IPS-11a (cell line): ENCODE results near the gene SCAPER.
"Not testable (repeated sequence)": the region's sequence is repeated elsewhere in the genome, so short reads cannot be mapped to it uniquely, and the experiment has no call there.

Source experiments
- H3K4me3 ChIP-seq: one replicate; pipeline ENCODE4 v1.5.1; 2013; ENCODE audit warnings: low read depth, low read length, control low read depth

Gene SCAPER

DNA sequence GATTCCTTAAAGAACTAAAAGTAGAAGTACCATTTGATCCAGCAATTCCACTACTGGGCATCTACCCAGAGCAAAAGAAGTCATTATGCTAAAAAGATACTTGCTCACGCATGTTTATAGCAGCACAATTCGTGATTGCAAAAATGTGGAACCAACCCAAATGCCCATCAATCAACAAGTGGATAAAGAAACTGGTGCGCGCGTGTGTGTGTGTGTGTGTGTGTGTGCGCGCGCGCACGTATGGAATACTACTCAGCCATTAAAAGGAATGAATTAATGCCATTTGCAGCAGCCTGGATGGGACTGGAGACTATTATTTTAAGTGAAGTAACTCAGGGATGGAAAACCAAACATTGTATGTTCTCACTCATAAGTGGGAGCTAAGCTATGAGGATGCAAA lies 394.5 kb downstream of the SCAPER start:
- H3K4me3 ChIP-seq = not testable (repeated sequence)

DNA sequence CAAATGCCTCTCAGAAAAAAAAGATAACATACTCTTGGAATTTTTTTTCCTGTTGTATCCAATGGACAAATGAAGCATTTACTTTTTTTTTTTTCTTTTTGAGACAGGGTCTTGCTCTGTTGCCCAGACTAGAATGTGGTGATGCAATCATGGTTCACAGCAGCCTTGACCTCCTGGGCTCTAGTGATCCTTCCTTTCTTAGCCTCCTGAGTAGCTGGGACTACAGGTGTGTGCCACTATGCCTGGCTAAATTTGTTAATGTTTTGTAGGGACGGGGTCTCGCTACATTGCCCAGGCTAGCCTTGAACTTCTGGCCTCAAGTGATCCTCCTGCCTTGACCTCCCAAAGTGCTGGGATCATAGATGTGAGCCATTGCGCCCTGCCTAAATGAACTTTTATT lies 401.3 kb downstream of the SCAPER start:
- H3K4me3 ChIP-seq = no peak overlapping the region

DNA sequence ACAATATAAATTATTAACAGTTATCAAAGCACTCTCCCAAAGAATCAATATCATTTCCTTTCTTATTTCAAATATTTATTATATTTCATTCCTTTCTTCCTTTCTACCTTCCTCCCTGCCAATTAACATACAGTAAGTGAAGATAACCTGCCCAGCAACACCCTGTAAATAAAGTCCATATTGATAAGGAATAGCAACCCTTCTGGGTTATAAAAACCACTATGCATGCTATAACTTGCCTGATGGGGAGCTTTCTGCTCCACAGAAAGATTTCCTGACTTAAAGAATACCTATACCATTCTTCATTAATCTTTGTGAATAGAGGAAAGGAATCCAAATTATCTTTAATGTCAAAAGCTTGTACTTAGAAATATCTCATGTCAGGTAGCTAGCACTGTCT lies 402.0 kb downstream of the SCAPER start:
- no peak overlapping the region for H3K4me3 ChIP-seq

DNA sequence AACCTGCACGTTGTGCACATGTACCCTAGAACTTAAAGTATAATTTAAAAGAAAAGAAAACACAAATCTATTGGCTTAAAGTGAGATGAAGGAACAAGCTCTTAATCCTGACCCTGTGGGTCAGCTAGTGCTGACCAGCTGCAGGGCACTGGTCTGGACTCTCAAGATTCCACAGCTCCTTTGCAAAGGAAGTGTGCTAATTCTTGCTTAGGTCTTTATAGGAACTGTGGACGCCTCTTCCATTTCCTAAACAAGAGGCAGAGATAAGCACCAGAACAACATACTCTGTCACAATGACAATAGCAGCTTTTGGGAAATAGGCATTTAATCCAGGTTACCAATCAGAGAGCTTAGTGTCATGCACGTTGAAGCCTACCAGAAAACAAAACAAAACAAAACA lies 402.5 kb downstream of the SCAPER start:
- H3K4me3 ChIP-seq = no peak overlapping the region

DNA sequence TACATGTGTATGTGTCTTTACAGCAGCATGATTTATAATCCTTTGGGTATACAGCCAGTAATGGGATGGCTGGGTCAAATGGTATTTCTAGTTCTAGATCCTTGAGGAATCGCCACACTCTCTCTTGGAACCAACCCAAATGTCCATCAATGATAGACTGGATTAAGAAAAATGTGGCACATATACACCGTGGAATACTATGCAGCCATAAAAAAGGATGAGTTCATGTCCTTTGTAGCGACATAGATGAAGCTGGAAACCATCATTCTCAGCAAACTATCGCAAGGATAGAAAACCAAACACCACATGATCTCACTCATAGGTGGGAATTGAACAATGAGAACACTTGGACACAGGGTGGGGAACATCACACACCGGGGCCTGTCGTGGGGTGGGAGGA lies 403.0 kb downstream of the SCAPER start:
- H3K4me3 ChIP-seq = not testable (repeated sequence)

DNA sequence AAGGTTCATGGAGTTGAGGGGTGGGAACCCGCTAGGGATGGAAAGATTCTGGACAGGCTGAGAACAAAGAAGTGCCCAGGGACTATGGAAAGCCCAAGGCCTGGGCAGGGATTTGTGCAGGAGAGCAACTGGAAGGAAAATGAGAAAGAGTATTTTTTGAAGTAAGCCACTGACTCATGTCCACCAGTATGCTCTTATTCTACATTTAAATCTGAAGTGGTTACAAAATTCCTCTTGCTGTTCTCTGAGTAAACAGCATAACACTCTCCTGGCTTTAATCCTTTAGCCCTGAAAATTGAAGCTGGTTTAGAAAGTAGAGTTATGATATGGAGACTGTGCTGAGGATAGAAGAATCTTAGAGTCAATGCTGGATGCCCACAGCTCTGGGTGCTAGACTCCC lies 403.4 kb downstream of the SCAPER start:
- no peak overlapping the region for H3K4me3 ChIP-seq

DNA sequence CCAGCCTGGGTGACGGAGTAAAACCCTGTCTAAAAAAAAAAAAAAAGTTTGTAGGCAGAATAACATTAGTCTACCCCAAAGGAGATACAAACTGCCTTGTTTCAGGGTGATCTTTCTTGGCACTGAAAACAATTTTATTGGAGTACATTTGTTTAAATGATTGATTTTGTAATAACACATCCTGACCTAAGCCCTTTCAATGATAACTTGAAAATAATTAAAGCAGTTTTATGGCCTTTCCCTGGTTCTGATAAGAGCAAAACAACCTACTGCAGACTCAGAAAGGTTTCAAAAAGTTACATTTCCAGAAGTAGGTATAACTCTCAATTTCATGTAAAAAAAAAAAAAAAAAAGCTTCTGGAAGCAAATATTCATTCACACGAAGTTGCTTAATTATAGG lies 404.1 kb downstream of the SCAPER start:
- H3K4me3 ChIP-seq = no peak overlapping the region

DNA sequence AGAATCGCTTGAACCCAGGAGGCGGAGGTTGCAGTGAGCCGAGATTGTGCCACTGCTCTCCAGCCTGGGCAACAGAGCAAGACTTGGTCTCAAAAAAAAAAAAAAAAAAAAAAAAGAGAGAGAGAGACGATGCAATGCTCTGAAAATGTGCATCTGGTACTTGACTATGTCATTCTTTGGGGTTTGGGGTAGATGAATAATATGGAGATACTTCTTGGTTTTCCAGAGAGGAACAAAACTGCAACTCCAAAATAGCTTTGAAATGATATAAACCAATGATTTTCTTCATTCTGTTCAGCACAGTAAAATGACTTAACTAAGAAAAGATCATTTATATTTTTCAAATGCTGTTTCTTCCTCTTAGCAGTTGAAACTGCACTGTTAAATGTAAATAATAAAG lies 409.7 kb downstream of the SCAPER start:
- no peak overlapping the region for H3K4me3 ChIP-seq

DNA sequence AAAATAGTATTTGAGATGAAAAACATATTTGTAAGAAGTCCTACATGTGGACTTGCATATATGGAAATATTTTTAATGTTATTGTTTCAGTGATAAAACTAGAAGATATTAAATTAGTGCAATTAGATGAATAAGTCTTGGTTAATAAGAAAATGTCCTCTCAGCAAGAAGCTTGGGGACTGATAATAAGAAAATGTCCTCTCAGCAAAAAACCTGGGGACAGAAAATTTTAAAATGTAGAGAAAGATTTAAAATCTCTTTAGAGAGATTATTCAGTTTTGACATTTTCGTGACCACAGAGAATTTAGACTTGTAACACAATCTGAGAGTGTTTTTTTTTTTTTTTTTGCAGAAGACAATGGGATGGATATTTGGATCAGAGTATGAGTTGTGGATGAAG lies 412.6 kb downstream of the SCAPER start:
- H3K4me3 ChIP-seq = no peak overlapping the region

DNA sequence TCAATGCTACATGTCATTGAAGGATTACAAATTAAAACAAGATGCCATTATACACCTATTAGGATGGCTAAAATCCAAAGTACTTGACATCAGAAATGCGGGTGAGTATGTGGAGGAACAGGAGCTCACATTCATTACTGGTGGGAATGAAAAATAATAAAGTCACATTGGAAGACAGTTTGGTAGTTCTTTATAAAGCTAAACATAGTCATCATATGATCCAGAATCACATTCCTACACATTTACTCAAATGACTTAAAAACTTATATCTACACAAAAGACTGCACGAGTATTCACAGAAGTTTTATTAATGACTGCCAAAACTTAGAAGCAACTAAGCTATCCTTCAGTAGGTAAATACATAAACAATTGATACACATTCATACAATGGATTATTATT lies 421.4 kb downstream of the SCAPER start:
- no peak overlapping the region for H3K4me3 ChIP-seq

DNA sequence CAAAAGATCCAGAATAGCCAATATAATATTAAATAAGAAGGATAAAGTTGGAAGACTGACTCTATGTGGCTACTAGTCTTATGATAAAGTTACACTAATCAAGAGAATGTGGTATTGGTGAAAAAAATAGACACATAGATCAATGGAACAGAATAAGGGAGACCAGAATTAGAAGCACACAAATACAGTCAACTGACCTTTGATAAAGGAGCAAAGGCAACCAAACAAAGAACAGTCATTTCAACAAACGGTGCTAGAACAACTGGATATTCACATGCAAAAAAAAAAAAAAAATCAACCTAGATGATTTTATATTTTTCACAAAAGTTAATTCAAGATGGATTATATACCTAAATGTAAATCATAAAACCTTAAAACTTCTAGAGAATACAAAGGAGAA lies 422.1 kb downstream of the SCAPER start:
- no peak overlapping the region for H3K4me3 ChIP-seq

DNA sequence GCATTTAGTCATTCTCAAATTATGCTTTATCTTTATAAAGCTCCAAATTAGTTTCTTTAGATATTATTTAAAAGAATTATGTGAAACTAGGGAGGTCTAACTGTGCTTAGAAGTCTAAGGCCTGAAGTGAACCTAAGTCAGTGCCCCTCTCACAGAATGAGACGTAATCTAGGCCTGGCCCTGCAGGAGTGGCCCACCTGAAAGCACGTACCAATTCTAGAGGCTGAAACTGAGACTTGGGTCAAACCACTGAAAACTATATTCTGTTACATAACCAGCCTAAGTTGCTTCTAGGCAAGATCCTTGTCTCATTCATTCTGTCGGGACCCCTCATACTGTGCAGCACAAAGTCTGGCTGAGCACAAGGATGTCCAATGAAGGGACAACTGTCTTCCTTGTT lies 424.9 kb downstream of the SCAPER start:
- no peak overlapping the region for H3K4me3 ChIP-seq

DNA sequence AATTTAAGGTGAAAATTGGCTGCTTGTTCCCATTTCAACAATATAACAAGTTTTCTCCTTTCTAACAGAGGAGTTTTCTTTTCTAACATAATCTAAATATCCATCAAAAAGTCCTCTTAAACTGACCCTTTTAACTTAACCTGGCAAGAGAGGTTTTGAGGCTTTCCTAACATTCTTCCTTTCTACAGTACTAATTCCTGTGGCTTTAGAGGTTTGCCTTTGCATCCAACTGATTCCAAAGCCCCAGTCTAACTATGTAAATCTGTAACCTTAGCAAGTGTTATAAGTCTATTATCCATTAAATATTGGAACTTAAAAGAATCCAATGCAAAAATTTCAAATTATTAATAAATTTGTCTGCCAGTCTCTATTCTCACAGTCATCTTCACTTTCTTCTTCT lies 434.4 kb downstream of the SCAPER start:
- no peak overlapping the region for H3K4me3 ChIP-seq

DNA sequence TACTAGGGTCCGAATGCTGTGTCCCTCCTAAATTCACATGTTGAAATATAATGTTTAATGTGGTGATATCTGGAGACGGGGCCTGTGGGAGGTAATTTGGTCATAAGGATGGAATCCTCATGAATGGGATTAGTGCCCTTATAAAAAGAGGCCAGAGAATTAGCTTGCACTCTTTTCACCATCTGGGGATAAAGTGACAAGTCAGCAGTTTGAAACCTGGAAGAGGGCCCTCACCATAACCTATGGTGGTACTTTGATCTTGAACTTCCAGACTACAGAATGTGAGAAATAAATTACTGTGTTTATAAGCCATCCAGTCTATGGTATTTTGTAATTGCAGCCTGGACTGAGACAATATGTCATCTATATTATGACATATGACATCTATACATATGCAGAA lies 436.4 kb downstream of the SCAPER start:
- H3K4me3 ChIP-seq = no peak overlapping the region

DNA sequence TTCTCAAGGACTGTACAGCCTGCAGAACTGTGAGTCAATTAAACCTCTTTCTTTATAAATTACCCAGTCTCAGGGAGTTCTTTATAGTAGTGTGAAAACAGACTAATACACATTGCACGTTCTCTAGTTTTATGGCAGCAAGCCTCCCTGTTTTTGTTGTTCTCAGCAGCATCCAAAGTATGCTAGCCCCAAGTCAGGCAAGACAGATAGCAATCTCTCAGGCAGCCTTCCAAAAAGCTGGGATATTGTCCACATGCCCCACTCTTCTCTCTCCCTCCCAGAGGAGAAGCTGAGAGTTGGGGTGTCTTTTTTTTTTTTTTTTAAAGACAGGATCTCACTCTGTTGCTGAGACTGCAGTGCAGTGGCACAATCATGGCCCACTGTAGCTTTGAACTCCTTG lies 438.0 kb downstream of the SCAPER start:
- H3K4me3 ChIP-seq = no peak overlapping the region

DNA sequence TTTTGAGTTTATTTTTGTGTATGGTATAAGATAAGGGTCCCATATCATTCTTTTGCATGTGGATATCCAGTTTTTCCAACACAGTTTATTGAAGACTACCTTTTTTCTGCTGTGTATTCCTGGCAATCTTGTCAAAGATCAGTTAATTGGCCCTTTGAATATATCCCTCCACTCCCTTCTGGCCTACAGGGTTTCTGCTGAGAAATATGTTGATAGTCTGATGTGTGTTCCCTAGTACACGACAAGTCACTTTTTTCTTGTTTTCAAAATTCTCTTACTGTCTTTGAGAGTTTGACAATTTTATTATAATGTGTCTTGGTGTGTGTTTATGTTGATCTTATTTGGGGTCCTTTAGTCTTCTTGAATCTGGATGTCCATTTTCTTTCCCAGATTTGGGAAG lies 439.4 kb downstream of the SCAPER start:
- no peak overlapping the region for H3K4me3 ChIP-seq

DNA sequence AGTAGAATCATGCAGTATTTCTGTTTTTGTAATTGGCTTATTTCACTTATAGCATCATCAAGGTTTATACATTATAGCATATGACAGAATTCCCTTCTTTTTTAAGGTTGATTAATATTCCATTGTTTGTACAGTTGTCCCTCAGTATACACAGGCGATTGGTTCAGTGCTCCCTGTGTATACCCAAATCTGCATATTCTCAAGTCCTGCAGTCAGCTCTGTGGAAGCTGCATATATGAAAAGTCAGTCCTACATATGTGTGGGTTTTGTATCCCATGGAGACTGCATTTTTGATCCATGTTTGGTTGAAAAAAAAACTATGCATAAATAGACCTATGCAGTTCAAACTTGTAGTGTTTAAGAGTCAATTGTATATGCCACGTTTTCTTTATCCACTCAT lies 440.9 kb downstream of the SCAPER start:
- no peak overlapping the region for H3K4me3 ChIP-seq

DNA sequence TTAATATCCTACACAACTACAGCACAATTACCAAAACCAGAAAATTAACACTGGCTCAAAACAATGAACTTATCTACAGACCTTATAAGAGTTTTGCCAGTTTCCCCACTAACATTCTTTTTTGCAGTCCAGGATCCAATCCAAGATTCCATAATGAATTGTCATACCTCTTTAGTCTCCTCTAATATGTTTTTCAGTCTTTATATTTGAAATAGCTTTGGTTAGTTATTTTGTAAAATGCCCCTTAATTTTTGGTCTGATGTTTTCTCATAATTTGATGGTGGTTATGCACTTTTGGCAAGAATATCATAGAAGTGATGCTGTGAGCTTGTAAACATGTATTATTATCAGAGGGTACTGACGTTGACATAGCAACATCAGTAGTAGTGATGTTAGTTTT lies 444.3 kb downstream of the SCAPER start:
- H3K4me3 ChIP-seq = no peak overlapping the region

DNA sequence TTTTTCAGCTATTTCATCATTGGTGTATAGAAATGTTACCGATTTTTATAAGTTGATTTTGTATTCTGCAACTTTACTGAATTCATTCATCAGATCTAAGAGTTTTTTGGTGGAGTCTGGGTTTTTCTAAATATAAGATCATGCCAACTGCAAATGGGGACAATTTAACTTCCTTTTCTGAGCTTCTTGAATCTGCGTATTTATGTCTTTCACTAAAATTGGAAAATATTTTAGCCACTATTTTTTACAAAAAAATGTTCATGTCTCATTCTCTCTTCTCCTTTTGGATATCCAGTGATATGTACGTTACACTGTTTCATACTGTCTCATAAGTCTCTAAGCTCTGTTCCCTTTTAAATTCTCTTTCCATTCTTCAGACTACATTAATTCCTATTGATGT lies 444.8 kb downstream of the SCAPER start:
- H3K4me3 ChIP-seq = no peak overlapping the region

DNA sequence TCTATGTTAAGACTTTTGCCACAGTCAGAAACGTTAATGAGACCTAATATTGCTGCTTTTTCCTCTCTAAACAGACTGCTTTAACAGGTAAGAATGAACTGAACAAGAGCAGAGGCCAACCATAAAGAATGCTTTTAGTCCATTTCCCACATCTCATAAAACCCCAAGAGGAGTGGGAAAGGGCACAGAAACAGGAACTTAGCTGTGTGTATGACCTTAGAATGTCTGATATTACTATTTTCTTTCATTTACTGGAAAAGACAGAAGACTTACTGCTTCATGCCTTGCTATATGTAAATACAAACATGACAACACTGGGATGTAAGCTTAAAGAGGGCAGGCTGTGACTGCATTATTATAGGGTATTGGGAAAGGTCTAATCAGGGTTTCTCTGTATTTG lies 453.6 kb downstream of the SCAPER start:
- no peak overlapping the region for H3K4me3 ChIP-seq

DNA sequence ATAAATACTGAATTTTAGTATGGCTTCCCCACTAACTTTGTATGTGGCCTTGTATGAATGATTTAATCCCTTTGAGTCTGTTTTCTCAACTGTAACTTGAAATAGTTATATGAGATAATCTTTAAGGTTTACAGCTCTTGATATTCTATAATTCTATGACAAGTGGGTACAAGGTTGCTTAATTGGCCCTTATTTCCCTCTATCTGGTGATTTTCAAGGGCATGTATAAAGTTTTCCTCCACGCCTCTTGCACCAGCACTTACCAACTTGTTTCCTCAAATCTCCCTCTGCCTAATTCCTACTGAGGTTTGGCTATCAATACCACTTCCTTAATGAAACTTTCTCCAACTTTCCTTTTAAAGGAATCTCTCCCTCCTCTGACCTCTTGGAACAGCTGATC lies 455.7 kb downstream of the SCAPER start:
- H3K4me3 ChIP-seq = no peak overlapping the region

DNA sequence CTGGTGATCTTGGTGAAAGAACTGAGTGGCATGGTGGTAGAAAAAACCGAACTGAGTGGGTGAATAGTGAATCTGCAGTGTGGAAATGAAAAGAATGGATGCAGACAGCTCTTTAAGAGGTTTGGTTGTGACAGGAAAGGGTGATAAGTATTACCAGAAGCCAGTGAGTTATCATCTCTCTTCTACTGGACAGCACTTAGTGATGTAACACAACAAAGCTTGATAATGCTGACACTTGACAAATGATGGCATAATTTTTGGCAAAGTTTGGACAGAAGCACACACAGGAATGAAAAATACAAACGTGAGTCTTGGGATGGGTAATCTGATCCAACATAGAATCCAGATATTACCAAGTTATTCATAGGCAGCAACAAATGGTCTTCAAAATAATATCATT lies 456.4 kb downstream of the SCAPER start:
- H3K4me3 ChIP-seq = no peak overlapping the region

DNA sequence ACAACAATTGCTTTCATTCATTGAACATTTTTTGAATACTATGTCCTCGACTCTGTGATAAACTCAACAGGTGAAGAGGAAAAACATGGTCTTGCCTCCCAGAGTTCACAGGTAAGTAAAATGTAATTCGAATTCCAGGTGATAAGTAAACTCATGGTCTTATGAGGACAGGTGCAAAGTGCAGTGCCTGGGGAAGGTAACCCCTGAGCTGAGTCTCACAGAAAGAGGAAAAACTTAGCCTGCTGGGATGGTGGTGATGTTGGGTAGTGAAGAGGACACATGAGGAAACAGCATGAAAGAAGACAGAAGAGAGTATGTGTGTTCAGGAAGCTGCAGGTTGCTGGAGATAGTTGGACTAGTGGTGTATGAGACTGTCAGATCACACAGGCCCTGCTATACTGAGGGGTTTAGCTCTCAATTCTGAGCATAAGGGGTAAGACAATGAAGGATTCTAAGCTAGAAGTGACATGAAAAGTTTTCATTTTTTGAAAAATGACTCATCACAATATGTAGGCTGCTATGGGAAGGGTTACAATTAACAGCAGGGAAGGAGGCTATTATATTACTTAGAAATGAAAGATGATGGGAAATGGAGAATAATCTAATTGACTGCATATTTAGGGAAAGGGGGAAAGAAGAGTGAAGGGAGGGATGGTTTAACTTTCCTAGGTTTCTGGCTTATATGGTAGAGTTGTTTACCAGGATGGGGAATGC lies 457.3 kb downstream of the SCAPER start:
- no peak overlapping the region for H3K4me3 ChIP-seq

DNA sequence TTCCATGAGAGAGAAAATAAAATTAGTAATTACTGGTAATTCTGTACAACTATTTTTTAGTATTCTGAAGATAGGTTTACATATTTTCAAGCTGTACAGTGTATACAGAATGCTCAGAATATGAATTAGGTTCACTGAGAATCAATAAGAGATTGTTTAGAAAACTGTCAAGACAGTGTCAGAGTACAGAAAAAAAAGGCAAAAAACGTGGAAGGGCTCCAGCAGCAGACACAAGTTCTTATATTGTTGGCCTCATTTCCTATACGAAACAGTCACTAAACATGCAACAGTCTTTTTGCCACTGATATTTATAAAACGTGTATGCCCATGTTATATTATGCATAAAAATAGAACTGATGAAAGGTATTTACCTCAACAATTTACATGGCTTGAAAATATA lies 464.7 kb downstream of the SCAPER start:
- H3K4me3 ChIP-seq = no peak overlapping the region
